K562 (cell line): Measurements from ENCODE around the gene NAV2. TPM values are rescaled to one million over a fixed set of nuclear protein-coding genes. Genes with fewer than 3 reads are reported as not detected.

ENCODE experiments used
- ATAC-seq: fragments of 200-7000 bp; cut with Tn5 transposase; 3 replicates; pipeline ENCODE4 v1.9.1; 2020; ENCODE audit warnings: moderate library complexity
- BruUV-seq: library from RNA; stranded (reverse); fragments of 400-500 nt; replicated peaks from 2 replicates; lab custom pipeline; 2021; lab: Mats Ljungman, UMichigan
- CTCF ChIA-PET: fragments of 300-600 bp; formaldehyde crosslinking; extraction: SDS; loops from one replicate; lab custom pipeline; 2021; ENCODE audit warnings: low intra/inter-chr PET ratio; lab: Yijun Ruan, JAX
- POLR2A ChIA-PET: fragments of 300-600, 350-650 bp; sonication (Branson Sonifier 250); formaldehyde crosslinking; extraction: SDS; loops from one replicate; lab custom pipeline; 2021; ENCODE audit warnings: antibody characterized with exemption, inconsistent platforms; lab: Yijun Ruan, JAX
- DNase-seq, 4 experiments: peaks; one replicate each; pipeline versions ENCODE4 v3.0.0 to v3.0.0-alpha.2; 2011 to 2018; ENCODE audit warnings: low spot score in 3 of 4, mixed read lengths in 3 of 4; ENCODE audit errors: extremely low read depth in 1 of 4
- FAIRE-seq: peaks from 2 replicates; lab custom pipeline; 2011; peaks lifted over from hg19 to GRCh38; lab: Jason Lieb, UNC
- H2AFZ ChIP-seq: 2 replicates; pipeline ENCODE4 v1.6.0; 2011; ENCODE audit warnings: low read depth, low read length, control low read depth, inconsistent platforms
- H3K27ac ChIP-seq: fragments of 200-600 bp; 3 replicates; pipeline ENCODE4 v1.8.0; 2011; ENCODE audit warnings: low read depth, mild to moderate bottlenecking, control low read depth, inconsistent platforms, low read length, moderate library complexity, mixed read lengths; ENCODE audit errors: extremely low read depth
- H3K27me3 ChIP-seq, 2 experiments: fragments of 300-600 bp in 1 of 2; 2 replicates in 1 of 2; 3 replicates in 1 of 2; pipeline versions ENCODE4 v1.6.0 to v1.8.0; 2011; ENCODE audit warnings: inconsistent platforms in 2 of 2, low read length in 2 of 2, mild to moderate bottlenecking in 1 of 2, mixed read lengths in 1 of 2, moderate library complexity in 1 of 2; ENCODE audit not compliant: control insufficient read depth in 2 of 2, insufficient read depth in 2 of 2
- H3K36me3 ChIP-seq: fragments of 300-600 bp; 3 replicates; pipeline ENCODE4 v1.8.0; 2011; ENCODE audit warnings: mild to moderate bottlenecking, low read length, inconsistent platforms; ENCODE audit not compliant: control insufficient read depth, insufficient read depth
- H3K4me1 ChIP-seq, 2 experiments: fragments of 200-600 bp in 1 of 2; replicated peaks in 1 of 2; 2 replicates in 1 of 2; 3 replicates in 1 of 2; pipeline versions ENCODE4 v1.5.1 to v1.8.0; 2011; ENCODE audit warnings: inconsistent platforms in 2 of 2, low read length in 2 of 2, mild to moderate bottlenecking in 1 of 2, mixed read lengths in 1 of 2, moderate library complexity in 1 of 2; ENCODE audit not compliant: control insufficient read depth in 2 of 2, insufficient read depth in 2 of 2
- H3K4me2 ChIP-seq: 2 replicates; pipeline ENCODE4 v1.6.1; 2011; ENCODE audit warnings: low read length, control low read depth, inconsistent platforms, mixed read lengths; ENCODE audit not compliant: insufficient read depth
- H3K4me3 ChIP-seq: fragments of 200-600 bp; sonication (generic), shearing (Covaris generic); 2 replicates; pipeline ENCODE4 v1.5.1; 2016; ENCODE audit warnings: control low read depth, inconsistent platforms
- H3K79me2 ChIP-seq: fragments of 200-600 bp; 3 replicates; pipeline ENCODE4 v1.8.0; 2011; ENCODE audit warnings: low read length, inconsistent platforms; ENCODE audit not compliant: control insufficient read depth, insufficient read depth
- H3K9ac ChIP-seq, 2 experiments: 2 replicates each; pipeline versions ENCODE4 v1.6.0 to v1.6.1; 2011; ENCODE audit warnings: low read depth in 2 of 2, low read length in 2 of 2, control low read depth in 1 of 2, inconsistent platforms in 1 of 2, mild to moderate bottlenecking in 1 of 2, mixed read lengths in 1 of 2; ENCODE audit not compliant: insufficient read depth in 1 of 2
- H3K9me1 ChIP-seq: one replicate; pipeline ENCODE4 v1.6.0; 2011; ENCODE audit warnings: inconsistent platforms, mild to moderate bottlenecking, low read length, moderate library complexity; ENCODE audit not compliant: control insufficient read depth, insufficient read depth
- H3K9me3 ChIP-seq: replicated peaks from 2 replicates; pipeline ENCODE4 v1.5.1; 2011; ENCODE audit warnings: low read depth, low read length, inconsistent platforms; ENCODE audit not compliant: control insufficient read depth, insufficient read depth
- H4K20me1 ChIP-seq: replicated peaks from 2 replicates; pipeline ENCODE4 v1.6.1; 2011; ENCODE audit warnings: low read length, inconsistent platforms, mixed read lengths; ENCODE audit not compliant: control insufficient read depth, insufficient read depth
- EWSR1 ChIP-seq: fragments of 450-650 bp; IDR thresholded peaks from 2 replicates; pipeline ENCODE4 v1.6.1; 2018; ENCODE audit warnings: borderline replicate concordance, mild to moderate bottlenecking, low read depth, moderate library complexity; ENCODE audit not compliant: partially characterized antibody
- NFE2 ChIP-seq: IDR thresholded peaks from 2 replicates; pipeline ENCODE4 v1.6.1; 2014; ENCODE audit warnings: antibody characterized with exemption, low read depth
- POLR3G ChIP-seq: IDR thresholded peaks from 2 replicates; pipeline ENCODE4 v1.6.1; 2011; ENCODE audit not compliant: insufficient read length, insufficient replicate concordance; ENCODE audit errors: extremely low read depth
- RERE ChIP-seq: sonication (generic); formaldehyde crosslinking; IDR thresholded peaks from 2 replicates; pipeline ENCODE4 v1.8.0; 2023; ENCODE audit warnings: missing genetic modification reagents, mild to moderate bottlenecking, borderline replicate concordance
- SMARCC2 ChIP-seq: fragments of 450-650 bp; IDR thresholded peaks from 2 replicates; pipeline ENCODE4 v1.6.1; 2017; ENCODE audit warnings: antibody characterized with exemption, moderate library complexity, mild to moderate bottlenecking, low read depth
- STAT5B ChIP-seq: fragments of 250-450 bp; sonication (Bioruptor Pico); IDR thresholded peaks from 2 replicates; pipeline ENCODE4 v1.8.0; 2021; ENCODE audit warnings: mild to moderate bottlenecking, inconsistent platforms
- ZBTB11 ChIP-seq, 3 experiments: fragments of 200-800 bp in 1 of 3; fragments of 250-450 bp in 1 of 3; fragments of 450-650 bp in 1 of 3; sonication (Bioruptor Pico) in 1 of 3; sonication (Bioruptor generic) in 1 of 3; formaldehyde crosslinking in 1 of 3; IDR thresholded peaks; 2 replicates each; pipeline versions ENCODE4 v1.6.1 to v1.8.0; 2016 to 2022; ENCODE audit warnings: mild to moderate bottlenecking in 2 of 3, missing genetic modification characterization in 2 of 3, missing compliant biosample characterization in 1 of 3, moderate library complexity in 1 of 3
- ZNF695 ChIP-seq: fragments of 450-650 bp; formaldehyde crosslinking; IDR thresholded peaks from 2 replicates; pipeline ENCODE4 v1.4.0; 2020; ENCODE audit warnings: mild to moderate bottlenecking, moderate library complexity
- WGBS: fragments of 100-300 bp; shearing (Covaris generic); methylation state at CpG from one replicate; pipeline ENCODE4 v1.1.6; 2016; ENCODE audit warnings: low coverage, mixed read lengths; ENCODE audit not compliant: insufficient coverage; ENCODE audit errors: missing lambda C conversion rate; 5-methylcytosine and 5-hydroxymethylcytosine counted together
- in situ Hi-C: fragments of 300-500 bp; cut with MboI; formaldehyde crosslinking; loops from 4 replicates; pipeline ENCODE4 v1.15.0; 2018; ENCODE audit warnings: inconsistent platforms, mixed read lengths
- intact Hi-C: fragments of 100-400 bp; cut with micrococcal nuclease; formaldehyde crosslinking; loops from 2 replicates; pipeline ENCODE4 v1.14.2; 2022
- polyA plus RNA-seq, 8 experiments: library from polyadenylated mRNA; depleted of rRNA in 4 of 8; stranded (reverse) in 5 of 8; unstranded in 3 of 8; fragments of >200 nt; fragmentation: Nextera tagmentation in 2 of 8; fragmentation: Illumina TruSeq in 1 of 8; extraction: Ambion mirVana in 2 of 8; extraction: Trizol in 1 of 8; gene quantifications; 2 replicates each; pipeline versions ENCODE4 v1.2.1 to v1.2.3, GENCODE V29; 2011 to 2014; ENCODE audit warnings: inconsistent platforms in 1 of 8, missing spikeins in 1 of 8
- total RNA-seq, 7 experiments: library from RNA; depleted of rRNA in 6 of 7; stranded (reverse); fragments of >200 nt in 6 of 7; fragmentation: Illumina TruSeq in 2 of 7; extraction: Trizol in 2 of 7; gene quantifications; 2 replicates each; pipeline versions ENCODE4 v1.2.1 to v1.2.3, GENCODE V29; 2011 to 2021; ENCODE audit warnings: low replicate concordance in 1 of 7

NAV2 gene
- total and polyA plus RNA-seq, 9 of the 15 experiments (the other 6 are each of a cell fraction or from before 2014, with no cell fraction given): 0.03 to 0.35 (median 0.05) TPM

GRCh38 chr11:19947537-19948114 is 235.0 kb downstream of the NAV2 start (continued):
- no peak for TF ChIP-seq ZBTB11 (CRISPR knock-in tag; IDR thresholded peaks at IDR 0.05)

- no peaks in the 10 kb centered on the region for H3K36me3 ChIP-seq
- no TSS peak for BruUV-seq
- H3K27ac ChIP-seq: no peak overlapping the region
- no peaks in the 10 kb centered on the region for H3K79me2 ChIP-seq
- no peaks in the 10 kb centered on the region for H3K9me1 ChIP-seq
- ChIA-PET CTCF (interaction anchor here (1.1 kb wide), 1 partner anchor 178 kb away, joined by 3 read pairs; no protein-coding TSS in a partner anchor), POLR2A (interaction anchor here (0.7 kb wide), 1 partner anchor 387 kb away, joined by 3 read pairs; no protein-coding TSS in a partner anchor)
- no peak overlapping the region for H3K9ac ChIP-seq
- peaks cover 30 to 32% of the 10 kb centered on the region in 2 experiments for H3K27me3 ChIP-seq
- H3K4me2 ChIP-seq: no peak overlapping the region
- DNase-seq: no peak
- peak; percentile 46 for ATAC-seq
- H3K9me3 ChIP-seq: no peaks in the 10 kb centered on the region
- intact Hi-C loops (loop anchor here (5.0 to 10.0 kb wide), 2 partner anchors 83 to 665 kb away; no protein-coding TSS in a partner anchor), in situ Hi-C loops (loop anchor here (5.0 to 25.0 kb wide), 3 partner anchors 173 to 663 kb away; no protein-coding TSS in a partner anchor)
- no peak for FAIRE-seq
- H2AFZ ChIP-seq: no peak overlapping the region
- H4K20me1 ChIP-seq: no peaks in the 10 kb centered on the region; the same call in 1 of the 2 replicates
- no peaks in the 10 kb centered on the region for H3K4me1 ChIP-seq
- no peak overlapping the region for H3K4me3 ChIP-seq
- 14% methylated on average over 7 of the region's 7 CpGs for WGBS
- no peak for TF ChIP-seq EWSR1
- TF ChIP-seq ZNF695 (CRISPR knock-in tag): no peak
- TF ChIP-seq POLR3G: no peak
- TF ChIP-seq NFE2: no peak
- TF ChIP-seq RERE (CRISPR knock-in tag): no peak
- no peak for TF ChIP-seq STAT5B (CRISPR knock-in tag)
- TF ChIP-seq SMARCC2: no peak
Measured at GRCh38 chr11:19949606-19950005, 237.0 kb downstream of the NAV2 start.
